ENCODE data around the gene DMBX1.

- no peak for TF ChIP-seq POLR2A (IDR thresholded peaks at IDR 0.05)
- TF ChIP-seq CTCF (IDR thresholded peaks at IDR 0.05) = no peak
- no peak for TF ChIP-seq POLR2AphosphoS5 (IDR thresholded peaks at IDR 0.05)
- no peak for TF ChIP-seq EP300 (IDR thresholded peaks at IDR 0.05)
Measured at GRCh38 chr1:46506470-46507219, 17.0 kb downstream of the DMBX1 start.

Data from sigmoid colon (tissue), 4 donors.